Panc1 (cell line): ENCODE measurements around the gene IKZF3. TPM values are rescaled to one million over a fixed set of nuclear protein-coding genes. Genes with fewer than 3 reads are reported as not detected.

Experiments
- ATAC-seq: fragments of 200-7000 bp; cut with Tn5 transposase; 2 replicates; pipeline ENCODE4 v1.9.1; 2020; ENCODE audit warnings: mild to moderate bottlenecking, moderate library complexity
- BruUV-seq: library from RNA; stranded (reverse); fragments of 400-500 nt; replicated peaks from 2 replicates; lab custom pipeline; 2021; lab: Mats Ljungman, UMichigan
- CTCF ChIA-PET: fragments of 300-600 bp; sonication (Branson Sonifier 250); formaldehyde crosslinking; loops from one replicate; lab custom pipeline; 2022; ENCODE audit warnings: antibody characterized with exemption; lab: Charles Lee
- POLR2A ChIA-PET: fragments of 300-600 bp; sonication (Branson Sonifier 250); formaldehyde crosslinking; loops from one replicate; lab custom pipeline; 2022; ENCODE audit warnings: antibody characterized with exemption; lab: Charles Lee
- DNase-seq: peaks from one replicate; pipeline ENCODE4 v3.0.0-alpha.2; 2010; ENCODE audit warnings: low read depth, low spot score
- H3K27ac ChIP-seq: 2 replicates; pipeline ENCODE4 v1.5.1; 2011; ENCODE audit warnings: mild to moderate bottlenecking, low read length, inconsistent platforms
- H3K27me3 ChIP-seq: fragments of 200-500 bp; sonication (Bioruptor generic); 2 replicates; pipeline ENCODE4 v1.6.0; 2014; ENCODE audit warnings: low read length, inconsistent platforms; ENCODE audit not compliant: control insufficient read depth, insufficient read depth
- H3K36me3 ChIP-seq: fragments of 200-500 bp; sonication (Bioruptor generic); 2 replicates; pipeline ENCODE4 v1.5.1; 2014; ENCODE audit warnings: inconsistent platforms, mild to moderate bottlenecking, low read length, moderate library complexity; ENCODE audit not compliant: control insufficient read depth, insufficient read depth
- H3K4me1 ChIP-seq: 2 replicates; pipeline ENCODE4 v1.5.1; 2011; ENCODE audit warnings: inconsistent platforms, mild to moderate bottlenecking, low read length, moderate library complexity; ENCODE audit not compliant: control insufficient read depth, insufficient read depth
- H3K4me3 ChIP-seq, 2 experiments: 2 replicates each; pipeline ENCODE4 v1.5.1; 2011 to 2012; ENCODE audit warnings: low read depth in 2 of 2, low read length in 2 of 2, mild to moderate bottlenecking in 2 of 2, inconsistent platforms in 1 of 2, moderate library complexity in 1 of 2
- H3K9me3 ChIP-seq: fragments of 200-500 bp; sonication (Bioruptor generic); 2 replicates; pipeline ENCODE4 v1.5.1; 2014; ENCODE audit warnings: low read depth, mild to moderate bottlenecking, inconsistent platforms, low read length, moderate library complexity; ENCODE audit not compliant: control insufficient read depth, insufficient read depth
- CTCF ChIP-seq: fragments of 450-650 bp; IDR thresholded peaks from 2 replicates; pipeline ENCODE4 v1.5.1; 2017; ENCODE audit warnings: mild to moderate bottlenecking
- POLR2AphosphoS5 ChIP-seq: IDR thresholded peaks from 2 replicates; pipeline ENCODE4 v1.6.1; 2012; ENCODE audit warnings: mild to moderate bottlenecking, low read depth, low read length, moderate library complexity
- REST ChIP-seq, 2 experiments: IDR thresholded peaks; 2 replicates each; pipeline ENCODE4 v1.6.1; 2011 to 2012; ENCODE audit warnings: low read depth in 2 of 2, control low read depth in 1 of 2, low read length in 1 of 2, mild to moderate bottlenecking in 1 of 2, moderate library complexity in 1 of 2; ENCODE audit not compliant: insufficient read depth in 1 of 2
- SIN3A ChIP-seq: IDR thresholded peaks from 2 replicates; pipeline ENCODE4 v1.6.1; 2012; ENCODE audit warnings: low read depth, mild to moderate bottlenecking, low read length, moderate library complexity, borderline replicate concordance; ENCODE audit not compliant: insufficient read depth
- TCF7L2 ChIP-seq: IDR thresholded peaks from 2 replicates; pipeline ENCODE4 v1.6.1; 2011; ENCODE audit warnings: mild to moderate bottlenecking, low read depth, low read length, inconsistent platforms
- in situ Hi-C: cut with HindIII; loops from 2 replicates; pipeline ENCODE4 v1.10.0; 2016; ENCODE audit warnings: low sequenced_read_pairs, low pct_unique_long_range_greater_than_20kb
- intact Hi-C: fragments of 100-400 bp; cut with micrococcal nuclease; formaldehyde crosslinking; loops from one replicate; pipeline ENCODE4 v1.10.0; 2022; ENCODE audit not compliant: unreplicated experiment
- total RNA-seq: library from RNA; stranded (reverse); gene quantifications from one replicate; pipeline ENCODE4 v1.2.1, GENCODE V29; 2021; ENCODE audit not compliant: unreplicated experiment

Gene IKZF3
- total RNA-seq, 1 experiment from 2014 or later: 0.59 TPM

GRCh38 chr17:39792526-39793221, 71.4 kb downstream of the IKZF3 start:
- Histone ChIP-seq H3K4me1 (no peaks in the 10 kb centered on the region), H3K36me3 (no peaks in the 10 kb centered on the region), H3K4me3 (no peak overlapping the region), H3K27me3 (peaks cover 2% of the 10 kb centered on the region; the same call in 1 of the 2 replicates), H3K9me3 (no peaks in the 10 kb centered on the region), H3K27ac (no peak overlapping the region)
- intact Hi-C loops (no loop called here), in situ Hi-C loops (no loop called here)
- ChIA-PET CTCF (interaction anchor here (0.6 kb wide), 2 partner anchors 101 to 808 kb away, joined by 3 to 5 read pairs; no protein-coding TSS in a partner anchor), POLR2A (no interaction called here)
- ATAC-seq (no peak), DNase-seq (no peak)
- no TSS peak for BruUV-seq
- TF ChIP-seq TCF7L2 (no peak), CTCF (no peak), REST (IDR thresholded peaks at IDR 0.05; ENCODE audit: insufficient read depth in 1 of 2, low read depth in 2 of 2, low read length in 1 of 2) (no peak), POLR2AphosphoS5 (no peak), SIN3A (no peak)

GRCh38 chr17:39791111-39791992, 72.8 kb downstream of the IKZF3 start:
- Histone ChIP-seq H3K9me3 (no peaks in the 10 kb centered on the region), H3K4me3 (no peak overlapping the region), H3K27ac (no peak overlapping the region), H3K4me1 (no peaks in the 10 kb centered on the region), H3K36me3 (no peaks in the 10 kb centered on the region), H3K27me3 (peaks cover 4% of the 10 kb centered on the region; the same call in 1 of the 2 replicates)
- ChIA-PET CTCF (no interaction called here), POLR2A (interaction anchor here (0.7 kb wide), 1 partner anchor 25 kb away, joined by 3 read pairs; no protein-coding TSS in a partner anchor)
- ATAC-seq (no peak), DNase-seq (no peak)
- TF ChIP-seq SIN3A (no peak), POLR2AphosphoS5 (no peak), TCF7L2 (no peak), REST (IDR thresholded peaks at IDR 0.05; ENCODE audit: insufficient read depth in 1 of 2, low read depth in 2 of 2, low read length in 1 of 2) (no peak), CTCF (no peak)
- intact Hi-C loops: no loop called here
- in situ Hi-C loops: no loop called here
- BruUV-seq: no TSS peak
